Measurements from ENCODE around the gene TSSK2.

DNA sequence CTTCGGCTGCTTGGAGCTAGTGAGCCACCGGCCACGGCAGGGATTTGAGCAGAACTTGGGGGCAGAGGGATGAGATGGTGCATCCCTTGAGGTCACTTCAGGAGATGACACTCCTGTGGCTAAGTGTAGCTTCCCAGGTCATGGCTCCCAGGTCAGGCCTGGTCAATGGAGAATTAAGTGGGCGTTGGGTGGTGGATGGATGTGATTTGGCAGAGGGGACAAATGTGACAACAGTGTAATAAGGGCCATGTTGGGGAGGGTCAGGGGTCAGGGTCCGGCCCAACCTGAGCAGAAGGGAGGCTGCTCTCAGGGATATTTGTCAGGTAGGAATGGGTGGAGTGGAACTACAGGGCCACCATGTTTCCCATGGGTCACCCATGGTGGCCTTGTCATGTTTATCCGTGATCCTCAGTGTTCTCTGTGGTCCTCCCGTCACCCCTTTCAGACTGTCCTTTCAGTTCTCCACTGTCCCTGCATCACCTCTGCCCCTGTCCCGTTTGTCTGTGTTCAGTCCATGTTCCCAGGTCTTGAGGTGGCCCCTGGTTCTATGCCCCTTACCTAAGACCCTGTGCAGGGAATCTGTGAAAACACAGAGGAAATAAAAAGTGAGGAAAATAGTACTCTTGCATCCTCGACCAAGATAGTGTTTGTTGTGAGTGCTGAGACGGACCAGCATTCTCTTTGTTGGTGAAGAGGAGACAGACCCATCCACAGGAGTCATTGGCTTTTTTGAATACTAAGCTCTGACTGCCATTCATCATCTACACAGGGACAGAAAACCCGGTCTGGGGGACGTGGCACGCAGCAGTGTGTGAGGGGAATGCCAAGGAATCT is 41.3 kb downstream of the TSSK2 start:
- TF ChIP-seq TCF7L2 (IDR thresholded peaks at IDR 0.05; ENCODE audit: borderline replicate concordance, low read depth, low read length) (no peak), ZNF274 (IDR thresholded peaks at IDR 0.05; ENCODE audit: low read length) (no peak), ZNF274 (tag by site-specific recombination; IDR thresholded peaks at IDR 0.05; ENCODE audit: borderline replicate concordance) (no peak), MEIS1 (CRISPR knock-in tag; IDR thresholded peaks at IDR 0.05; ENCODE audit: borderline replicate concordance) (no peak), ZNF391 (tag by site-specific recombination; IDR thresholded peaks at IDR 0.05; ENCODE audit: borderline replicate concordance, low read depth) (no peak), ZNF114 (tag by site-specific recombination; IDR thresholded peaks at IDR 0.05) (no peak), ZNF221 (tag by site-specific recombination; IDR thresholded peaks at IDR 0.05; ENCODE audit: borderline replicate concordance) (no peak), SP7 (tag by site-specific recombination; IDR thresholded peaks at IDR 0.05) (no peak)
- TF ChIP-seq, protein P1, sequence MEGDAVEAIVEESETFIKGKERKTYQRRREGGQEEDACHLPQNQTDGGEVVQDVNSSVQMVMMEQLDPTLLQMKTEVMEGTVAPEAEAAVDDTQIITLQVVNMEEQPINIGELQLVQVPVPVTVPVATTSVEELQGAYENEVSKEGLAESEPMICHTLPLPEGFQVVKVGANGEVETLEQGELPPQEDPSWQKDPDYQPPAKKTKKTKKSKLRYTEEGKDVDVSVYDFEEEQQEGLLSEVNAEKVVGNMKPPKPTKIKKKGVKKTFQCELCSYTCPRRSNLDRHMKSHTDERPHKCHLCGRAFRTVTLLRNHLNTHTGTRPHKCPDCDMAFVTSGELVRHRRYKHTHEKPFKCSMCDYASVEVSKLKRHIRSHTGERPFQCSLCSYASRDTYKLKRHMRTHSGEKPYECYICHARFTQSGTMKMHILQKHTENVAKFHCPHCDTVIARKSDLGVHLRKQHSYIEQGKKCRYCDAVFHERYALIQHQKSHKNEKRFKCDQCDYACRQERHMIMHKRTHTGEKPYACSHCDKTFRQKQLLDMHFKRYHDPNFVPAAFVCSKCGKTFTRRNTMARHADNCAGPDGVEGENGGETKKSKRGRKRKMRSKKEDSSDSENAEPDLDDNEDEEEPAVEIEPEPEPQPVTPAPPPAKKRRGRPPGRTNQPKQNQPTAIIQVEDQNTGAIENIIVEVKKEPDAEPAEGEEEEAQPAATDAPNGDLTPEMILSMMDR (tag by site-specific recombination; IDR thresholded peaks at IDR 0.05), result no peak
- TF ChIP-seq, protein P2, sequence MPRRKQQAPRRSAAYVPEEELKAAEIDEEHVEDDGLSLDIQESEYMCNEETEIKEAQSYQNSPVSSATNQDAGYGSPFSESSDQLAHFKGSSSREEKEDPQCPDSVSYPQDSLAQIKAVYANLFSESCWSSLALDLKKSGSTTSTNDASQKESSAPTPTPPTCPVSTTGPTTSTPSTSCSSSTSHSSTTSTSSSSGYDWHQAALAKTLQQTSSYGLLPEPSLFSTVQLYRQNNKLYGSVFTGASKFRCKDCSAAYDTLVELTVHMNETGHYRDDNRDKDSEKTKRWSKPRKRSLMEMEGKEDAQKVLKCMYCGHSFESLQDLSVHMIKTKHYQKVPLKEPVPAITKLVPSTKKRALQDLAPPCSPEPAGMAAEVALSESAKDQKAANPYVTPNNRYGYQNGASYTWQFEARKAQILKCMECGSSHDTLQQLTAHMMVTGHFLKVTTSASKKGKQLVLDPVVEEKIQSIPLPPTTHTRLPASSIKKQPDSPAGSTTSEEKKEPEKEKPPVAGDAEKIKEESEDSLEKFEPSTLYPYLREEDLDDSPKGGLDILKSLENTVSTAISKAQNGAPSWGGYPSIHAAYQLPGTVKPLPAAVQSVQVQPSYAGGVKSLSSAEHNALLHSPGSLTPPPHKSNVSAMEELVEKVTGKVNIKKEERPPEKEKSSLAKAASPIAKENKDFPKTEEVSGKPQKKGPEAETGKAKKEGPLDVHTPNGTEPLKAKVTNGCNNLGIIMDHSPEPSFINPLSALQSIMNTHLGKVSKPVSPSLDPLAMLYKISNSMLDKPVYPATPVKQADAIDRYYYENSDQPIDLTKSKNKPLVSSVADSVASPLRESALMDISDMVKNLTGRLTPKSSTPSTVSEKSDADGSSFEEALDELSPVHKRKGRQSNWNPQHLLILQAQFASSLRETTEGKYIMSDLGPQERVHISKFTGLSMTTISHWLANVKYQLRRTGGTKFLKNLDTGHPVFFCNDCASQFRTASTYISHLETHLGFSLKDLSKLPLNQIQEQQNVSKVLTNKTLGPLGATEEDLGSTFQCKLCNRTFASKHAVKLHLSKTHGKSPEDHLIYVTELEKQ (tag by site-specific recombination; IDR thresholded peaks at IDR 0.05; ENCODE audit: borderline replicate concordance), result no peak
- TF ChIP-seq, protein P3, sequence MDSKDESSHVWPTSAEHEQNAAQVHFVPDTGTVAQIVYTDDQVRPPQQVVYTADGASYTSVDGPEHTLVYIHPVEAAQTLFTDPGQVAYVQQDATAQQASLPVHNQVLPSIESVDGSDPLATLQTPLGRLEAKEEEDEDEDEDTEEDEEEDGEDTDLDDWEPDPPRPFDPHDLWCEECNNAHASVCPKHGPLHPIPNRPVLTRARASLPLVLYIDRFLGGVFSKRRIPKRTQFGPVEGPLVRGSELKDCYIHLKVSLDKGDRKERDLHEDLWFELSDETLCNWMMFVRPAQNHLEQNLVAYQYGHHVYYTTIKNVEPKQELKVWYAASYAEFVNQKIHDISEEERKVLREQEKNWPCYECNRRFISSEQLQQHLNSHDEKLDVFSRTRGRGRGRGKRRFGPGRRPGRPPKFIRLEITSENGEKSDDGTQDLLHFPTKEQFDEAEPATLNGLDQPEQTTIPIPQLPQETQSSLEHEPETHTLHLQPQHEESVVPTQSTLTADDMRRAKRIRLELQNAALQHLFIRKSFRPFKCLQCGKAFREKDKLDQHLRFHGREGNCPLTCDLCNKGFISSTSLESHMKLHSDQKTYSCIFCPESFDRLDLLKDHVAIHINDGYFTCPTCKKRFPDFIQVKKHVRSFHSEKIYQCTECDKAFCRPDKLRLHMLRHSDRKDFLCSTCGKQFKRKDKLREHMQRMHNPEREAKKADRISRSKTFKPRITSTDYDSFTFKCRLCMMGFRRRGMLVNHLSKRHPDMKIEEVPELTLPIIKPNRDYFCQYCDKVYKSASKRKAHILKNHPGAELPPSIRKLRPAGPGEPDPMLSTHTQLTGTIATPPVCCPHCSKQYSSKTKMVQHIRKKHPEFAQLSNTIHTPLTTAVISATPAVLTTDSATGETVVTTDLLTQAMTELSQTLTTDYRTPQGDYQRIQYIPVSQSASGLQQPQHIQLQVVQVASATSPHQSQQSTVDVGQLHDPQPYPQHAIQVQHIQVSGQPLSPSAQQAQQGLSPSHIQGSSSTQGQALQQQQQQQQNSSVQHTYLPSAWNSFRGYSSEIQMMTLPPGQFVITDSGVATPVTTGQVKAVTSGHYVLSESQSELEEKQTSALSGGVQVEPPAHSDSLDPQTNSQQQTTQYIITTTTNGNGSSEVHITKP (tag by site-specific recombination; IDR thresholded peaks at IDR 0.05), result no peak
